ENCODE data around the gene DNAAF1. TPM values are rescaled to one million over a fixed set of nuclear protein-coding genes. Genes with fewer than 3 reads are reported as not detected.

Gene DNAAF1
- total RNA-seq, 1 experiment from 2014 or later, result 0.07 TPM

- no peak overlapping the region for H3K4me3 Mint-ChIP-seq (ENCODE audit: unreplicated experiment)
- peaks cover 6% of the 10 kb centered on the region for H3K4me1 Mint-ChIP-seq (ENCODE audit: low read depth, unreplicated experiment)
- no peak for DNase-seq
- peaks cover 56% of the 10 kb centered on the region for H3K36me3 Mint-ChIP-seq (ENCODE audit: insufficient read depth, unreplicated experiment)
- Histone ChIP-seq H3K36me3 (ENCODE audit: control insufficient read depth, insufficient read depth, low read length) (peaks cover 5% of the 10 kb centered on the region), H3K9me3 (no peaks in the 10 kb centered on the region), H3K4me3 (ENCODE audit: low read depth, low read length) (no peak overlapping the region), H3K27me3 (replicated peaks; ENCODE audit: control insufficient read depth, insufficient read depth, low read length) (no peaks in the 10 kb centered on the region), H3K4me1 (peaks cover 19% of the 10 kb centered on the region)
- TF ChIP-seq CTCF (IDR thresholded peaks at IDR 0.05; ENCODE audit: insufficient read depth in 1 of 2, low read depth in 1 of 2, low read length in 1 of 2, severe bottlenecking in 1 of 2, unreplicated experiment in 1 of 2), result no peak
- no TSS peak for BruUV-seq (replicated peaks)
- no peaks in the 10 kb centered on the region for H3K9me3 Mint-ChIP-seq (ENCODE audit: unreplicated experiment)
- intact Hi-C loops (cut with micrococcal nuclease; ENCODE audit: unreplicated experiment), result no loop called here
- H3K27ac Mint-ChIP-seq (ENCODE audit: unreplicated experiment), result no peak overlapping the region
- ChIA-PET CTCF (no interaction called here), POLR2A (interaction anchor here (0.7 kb wide), 1 partner anchor 1652 kb away, joined by 3 read pairs; no protein-coding TSS in a partner anchor)
- H3K27me3 Mint-ChIP-seq (ENCODE audit: insufficient read depth, unreplicated experiment), result no peaks in the 10 kb centered on the region
These were observed 46.2 kb upstream of the DNAAF1 start for GRCh38 chr16:84098939-84099338.

GRCh38 chr16:84103678-84104077 is 41.4 kb upstream of the DNAAF1 start:
- no peak for DNase-seq
- no TSS peak for BruUV-seq (replicated peaks)
- CTCF ChIA-PET, result no interaction called here
- Histone ChIP-seq H3K4me1 (no peaks in the 10 kb centered on the region), H3K4me3 (ENCODE audit: low read depth, low read length) (no peak overlapping the region), H3K27me3 (replicated peaks; ENCODE audit: control insufficient read depth, insufficient read depth, low read length) (no peaks in the 10 kb centered on the region), H3K9me3 (no peaks in the 10 kb centered on the region), H3K36me3 (ENCODE audit: control insufficient read depth, insufficient read depth, low read length) (peaks cover 3% of the 10 kb centered on the region)
- Mint-ChIP-seq H3K27me3 (ENCODE audit: insufficient read depth, unreplicated experiment) (no peaks in the 10 kb centered on the region), H3K9me3 (ENCODE audit: unreplicated experiment) (no peaks in the 10 kb centered on the region), H3K4me1 (ENCODE audit: low read depth, unreplicated experiment) (no peaks in the 10 kb centered on the region), H3K4me3 (ENCODE audit: unreplicated experiment) (no peak overlapping the region), H3K36me3 (ENCODE audit: insufficient read depth, unreplicated experiment) (peaks cover 40% of the 10 kb centered on the region), H3K27ac (ENCODE audit: unreplicated experiment) (no peak overlapping the region)
- TF ChIP-seq CTCF (IDR thresholded peaks at IDR 0.05; ENCODE audit: insufficient read depth in 1 of 2, low read depth in 1 of 2, low read length in 1 of 2, severe bottlenecking in 1 of 2, unreplicated experiment in 1 of 2), result no peak
- POLR2A ChIA-PET, result no interaction called here
- intact Hi-C loops (cut with micrococcal nuclease; ENCODE audit: unreplicated experiment), result no loop called here

- Histone ChIP-seq H3K27me3 (replicated peaks; ENCODE audit: control insufficient read depth, insufficient read depth, low read length) (no peaks in the 10 kb centered on the region), H3K9me3 (no peaks in the 10 kb centered on the region), H3K36me3 (ENCODE audit: control insufficient read depth, insufficient read depth, low read length) (peaks cover 3% of the 10 kb centered on the region; the same call in 1 of the 2 replicates), H3K4me3 (ENCODE audit: low read depth, low read length) (no peak overlapping the region), H3K4me1 (no peaks in the 10 kb centered on the region)
- H3K4me1 Mint-ChIP-seq (ENCODE audit: low read depth, unreplicated experiment), result no peaks in the 10 kb centered on the region
- ChIA-PET POLR2A (no interaction called here), CTCF (no interaction called here)
- DNase-seq, result no peak
- TF ChIP-seq CTCF (IDR thresholded peaks at IDR 0.05; ENCODE audit: insufficient read depth in 1 of 2, low read depth in 1 of 2, low read length in 1 of 2, severe bottlenecking in 1 of 2, unreplicated experiment in 1 of 2), result no peak
- H3K4me3 Mint-ChIP-seq (ENCODE audit: unreplicated experiment), result no peak overlapping the region
- H3K27ac Mint-ChIP-seq (ENCODE audit: unreplicated experiment), result no peak overlapping the region
- BruUV-seq (replicated peaks), result no TSS peak
- intact Hi-C loops (cut with micrococcal nuclease; ENCODE audit: unreplicated experiment), result no loop called here
- no peaks in the 10 kb centered on the region for H3K9me3 Mint-ChIP-seq (ENCODE audit: unreplicated experiment)
- H3K27me3 Mint-ChIP-seq (ENCODE audit: insufficient read depth, unreplicated experiment), result no peaks in the 10 kb centered on the region
- peaks cover 38% of the 10 kb centered on the region for H3K36me3 Mint-ChIP-seq (ENCODE audit: insufficient read depth, unreplicated experiment)
These were observed 40.9 kb upstream of the DNAAF1 start for GRCh38 chr16:84104231-84104630.

Measured in Caco-2 (cell line).